GM21723 (cell line): ENCODE data around the gene RGPD8.
"Not testable (repeated sequence)": the region's sequence is repeated elsewhere in the genome, so short reads cannot be mapped to it uniquely, and the experiment has no call there.

Source experiments
- ATAC-seq: cut with Tn5 transposase; IDR thresholded peaks from one replicate; pipeline ENCODE4 v1.9.1; 2021; ENCODE audit warnings: mild to moderate bottlenecking, moderate library complexity; ENCODE audit not compliant: unreplicated experiment

Gene RGPD8

GRCh38 chr2:112435716-112436431, 2.4 kb upstream of the RGPD8 start:
- ATAC-seq: not testable (repeated sequence)

- ATAC-seq: not testable (repeated sequence)
These were observed 1.7 kb upstream of the RGPD8 start for GRCh38 chr2:112434890-112435715.

GRCh38 chr2:112433932-112434730, 686 bp upstream of the RGPD8 start:
- no peak for ATAC-seq

GRCh38 chr2:112432735-112433479, 538 bp downstream of the RGPD8 start:
- peak; percentile 39 for ATAC-seq

- not testable (repeated sequence) for ATAC-seq
These were observed 1.1 kb downstream of the RGPD8 start for GRCh38 chr2:112432390-112432734.

GRCh38 chr2:112431587-112432295, 1.7 kb downstream of the RGPD8 start:
- not testable (repeated sequence) for ATAC-seq

- not testable (repeated sequence) for ATAC-seq
These were observed 8.9 kb downstream of the RGPD8 start for GRCh38 chr2:112424553-112424952.

GRCh38 chr2:112416860-112417259, 16.6 kb downstream of the RGPD8 start:
- ATAC-seq: not testable (repeated sequence)

GRCh38 chr2:112360055-112360454, 73.4 kb downstream of the RGPD8 start:
- not testable (repeated sequence) for ATAC-seq

GRCh38 chr2:112354335-112354734, 79.1 kb downstream of the RGPD8 start:
- ATAC-seq: not testable (repeated sequence)

- not testable (repeated sequence) for ATAC-seq
These were observed 80.4 kb downstream of the RGPD8 start for GRCh38 chr2:112352809-112353603.

GRCh38 chr2:112352292-112352691, 81.2 kb downstream of the RGPD8 start:
- not testable (repeated sequence) for ATAC-seq

GRCh38 chr2:112345030-112346027, 88.1 kb downstream of the RGPD8 start:
- no peak for ATAC-seq

- no peak for ATAC-seq
These were observed 89.4 kb downstream of the RGPD8 start for GRCh38 chr2:112343827-112344585.

- no peak for ATAC-seq
These were observed 91.3 kb downstream of the RGPD8 start for GRCh38 chr2:112342067-112342550.

- no peak for ATAC-seq
These were observed 92.8 kb downstream of the RGPD8 start for GRCh38 chr2:112340475-112341267.
